NOMO-1 treated with dmso at 0.1 percent for 144 hours (cell line): ENCODE measurements around the gene RHOF.
A peak's percentile ranks its signal among the peaks of the same experiment; 100 is the strongest.

ENCODE experiments used
- DNase-seq: peaks from one replicate; lab custom pipeline; 2025; ENCODE audit not compliant: unreplicated experiment; lab: John Stamatoyannopoulos, UW

Gene RHOF

DNA sequence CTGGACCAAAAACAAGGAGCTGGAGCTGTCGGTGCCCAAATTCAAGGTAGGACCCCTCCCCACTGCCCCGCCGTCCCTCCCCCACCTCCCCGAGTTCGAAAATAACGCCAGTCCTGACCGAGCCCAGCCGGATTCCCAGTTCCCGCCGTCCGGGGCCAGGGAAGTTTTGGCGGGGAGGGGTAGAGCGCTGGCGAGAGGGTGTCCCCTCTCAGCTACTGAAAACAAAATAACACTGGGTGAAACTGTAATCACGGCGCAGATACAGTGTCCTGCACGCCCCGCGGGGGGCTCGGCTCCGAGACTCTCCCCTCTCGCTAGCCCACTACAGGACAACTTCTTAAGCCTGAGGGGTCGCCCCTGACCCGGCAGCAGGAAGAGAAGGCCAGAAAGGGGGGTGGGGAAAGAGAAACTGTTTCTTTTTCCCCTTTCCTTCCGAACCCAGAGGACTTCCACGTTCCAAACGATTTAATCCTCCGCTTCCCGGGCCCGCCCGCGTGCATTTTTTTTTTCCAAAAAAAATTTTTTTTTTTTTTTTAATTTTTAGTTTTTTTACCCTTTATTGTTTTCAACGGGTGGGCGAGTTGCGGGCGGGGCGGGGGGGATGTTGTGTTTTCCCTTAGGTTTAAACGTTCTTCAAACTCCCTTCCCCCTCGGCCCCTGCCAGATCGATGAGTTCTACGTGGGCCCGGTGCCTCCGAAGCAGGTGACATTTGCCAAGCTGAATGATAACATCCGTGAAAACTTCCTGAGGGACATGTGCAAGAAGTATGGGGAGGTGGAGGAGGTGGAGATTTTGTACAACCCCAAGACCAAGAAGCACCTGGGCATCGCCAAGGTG lies 11.9 kb upstream of the RHOF start:
- no peak for DNase-seq

DNA sequence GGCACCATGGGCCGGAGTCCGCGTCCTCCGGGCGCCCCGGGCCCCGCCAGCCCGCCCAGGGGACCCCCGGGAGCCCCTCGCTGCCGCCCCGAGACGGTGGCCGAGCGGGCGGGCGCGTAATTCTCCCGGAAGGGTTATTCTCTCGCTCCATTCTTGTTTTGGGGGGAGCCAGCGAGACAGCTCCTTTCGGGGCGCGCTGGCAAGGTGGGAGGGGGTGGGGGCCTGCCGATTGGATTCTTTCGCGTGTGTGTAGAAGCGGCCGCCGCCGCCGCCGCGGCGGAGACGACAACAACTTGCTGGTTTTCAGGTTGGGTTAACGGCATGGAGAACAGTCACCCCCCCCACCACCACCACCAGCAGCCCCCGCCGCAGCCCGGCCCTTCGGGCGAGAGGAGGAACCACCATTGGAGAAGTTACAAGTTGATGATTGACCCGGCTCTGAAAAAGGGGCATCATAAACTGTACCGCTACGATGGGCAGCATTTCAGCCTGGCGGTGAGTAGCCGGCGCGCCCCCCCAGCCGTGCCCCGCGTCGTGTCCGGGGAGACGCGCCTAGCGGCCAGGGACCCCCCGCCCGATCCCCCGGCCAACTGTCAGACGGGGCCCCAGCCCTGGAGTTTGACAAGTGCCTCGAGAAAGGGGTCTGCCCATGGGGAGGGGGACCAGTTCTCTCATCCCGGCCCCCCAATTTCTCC lies 11.1 kb upstream of the RHOF start:
- DNase-seq = no peak

DNA sequence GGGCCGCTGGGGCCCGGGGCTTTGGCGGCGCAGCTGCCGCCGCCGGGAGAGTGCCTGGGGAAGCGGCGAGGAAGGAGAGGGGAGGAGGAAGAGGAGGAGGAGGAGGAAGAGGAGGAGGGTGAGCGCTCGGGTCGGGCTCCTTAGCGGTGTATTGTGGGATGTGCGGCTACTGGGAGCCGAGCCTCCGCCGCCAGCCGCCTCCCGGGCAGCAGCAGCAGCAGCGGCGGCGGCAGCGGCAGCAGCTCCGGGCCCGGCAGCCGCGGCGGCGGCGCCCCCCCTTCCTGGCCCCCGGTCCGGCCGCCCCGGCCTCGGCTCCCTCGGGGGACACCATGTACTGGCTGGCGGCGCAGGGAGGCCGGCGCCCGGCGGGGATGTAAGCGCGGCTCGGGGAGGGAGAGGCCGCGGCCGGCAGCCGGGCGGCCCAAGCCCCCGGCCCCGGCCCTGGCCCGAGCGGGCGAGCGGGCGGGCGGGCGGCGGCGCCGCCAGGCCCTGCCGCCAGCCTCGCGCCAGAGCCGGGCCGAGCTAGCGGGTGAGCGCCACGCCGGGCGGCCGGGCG lies 10.5 kb upstream of the RHOF start, which contains the start of gene SETD1B:
SETD1B (plus strand) TSS at position 149 of the 556 bp plus-strand sequence. CDS start 729 bp downstream, outside the sequence.
- peak; percentile 62 for DNase-seq

GRCh38 chr12:121802843-121803698 lies 9.6 kb upstream of the RHOF start:
- peak; percentile 91 for DNase-seq

GRCh38 chr12:121802485-121802842 lies 9.0 kb upstream of the RHOF start:
- no peak for DNase-seq

GRCh38 chr12:121801595-121802484 lies 8.4 kb upstream of the RHOF start:
- DNase-seq = peak; percentile 49

DNA sequence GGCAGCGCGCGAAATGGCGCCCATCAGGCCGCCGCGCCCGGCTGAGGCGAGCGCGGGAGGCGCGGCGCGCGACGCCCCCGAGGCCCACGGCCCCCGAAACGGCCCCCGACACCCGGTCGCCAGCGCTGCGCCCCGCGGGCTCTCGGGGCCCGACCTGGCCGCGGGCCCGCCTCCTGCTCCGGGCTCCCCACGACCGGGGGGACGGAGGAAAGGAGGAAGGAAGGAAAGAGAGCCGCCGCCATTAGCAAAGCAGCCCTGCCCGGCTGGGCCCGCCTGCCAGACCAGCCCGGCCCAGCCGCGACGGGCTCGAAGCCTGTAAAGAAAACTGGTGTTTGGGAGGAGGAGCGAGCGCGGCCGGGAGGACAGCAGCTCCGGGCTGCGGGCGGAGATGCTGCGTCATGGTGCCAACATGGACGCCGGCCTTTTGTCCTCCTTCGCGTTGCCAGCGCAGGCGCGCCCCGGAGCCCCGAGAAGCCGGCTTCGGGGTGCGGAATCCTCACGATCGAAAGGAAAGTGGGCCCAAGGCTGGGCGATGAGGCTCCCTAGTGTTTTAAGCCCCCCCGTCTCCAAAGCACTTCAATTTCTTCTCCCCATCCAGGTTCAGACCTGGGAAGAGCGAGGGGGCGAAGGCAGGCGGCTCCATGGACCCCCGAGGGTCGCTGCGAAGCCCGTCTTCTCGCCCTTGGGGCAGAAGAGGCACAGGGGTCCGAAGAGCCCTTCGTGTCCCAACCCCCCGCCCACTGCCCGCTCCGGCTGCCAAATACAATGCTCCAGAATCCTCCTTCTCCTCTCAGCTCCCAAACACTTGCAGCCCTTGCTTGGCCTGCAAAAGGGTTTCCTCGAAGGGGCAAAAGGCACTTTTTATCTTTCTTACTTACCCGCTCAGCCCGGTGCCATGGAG lies 7.5 kb upstream of the RHOF start:
- DNase-seq = peak; percentile 32

GRCh38 chr12:121799842-121800693 lies 6.6 kb upstream of the RHOF start:
- peak; percentile 62 for DNase-seq

GRCh38 chr12:121799156-121799841 lies 5.8 kb upstream of the RHOF start:
- DNase-seq = peak; percentile 59

GRCh38 chr12:121798787-121799155 lies 5.3 kb upstream of the RHOF start:
- DNase-seq = no peak

DNA sequence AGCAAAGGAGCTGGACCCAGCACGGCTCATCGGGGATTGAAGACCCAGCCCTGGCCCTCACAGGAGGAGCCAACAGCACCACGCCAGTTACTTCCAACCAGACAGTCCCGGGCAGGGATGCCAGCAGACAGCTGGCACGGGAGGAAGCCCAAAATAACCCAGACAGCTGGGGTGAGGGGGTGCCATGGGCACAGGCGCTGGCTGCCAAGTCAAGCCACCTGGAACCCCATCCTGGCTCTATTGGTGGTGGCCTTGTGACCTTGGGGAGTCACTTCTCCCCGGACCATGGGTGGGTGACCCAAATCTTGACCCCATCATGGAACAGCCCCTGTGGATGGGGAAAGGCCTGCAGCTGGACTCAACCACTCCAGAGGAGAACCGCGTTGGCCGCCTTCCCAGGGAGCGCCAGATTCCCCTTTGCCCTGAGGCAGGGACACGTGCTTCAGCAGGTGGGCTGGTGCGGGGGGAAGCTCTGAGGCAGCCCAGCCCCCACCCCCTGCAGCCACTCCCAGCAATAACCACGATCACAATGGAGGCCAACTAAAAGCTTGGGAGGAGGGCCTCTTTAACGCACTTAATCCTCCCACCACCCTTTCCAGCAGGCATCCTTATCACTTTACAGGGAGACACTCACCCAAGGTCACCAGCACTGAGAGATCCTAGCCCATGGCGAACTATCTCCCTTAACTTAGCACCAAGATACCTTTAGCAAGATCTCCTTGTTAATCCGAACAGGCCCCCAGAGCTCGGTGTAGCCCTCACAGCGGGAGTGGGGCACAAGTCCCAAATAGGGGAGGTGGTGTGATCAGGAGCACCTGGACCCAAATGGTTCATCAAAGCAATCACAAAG lies 4.7 kb upstream of the RHOF start:
- DNase-seq = no peak

GRCh38 chr12:121796855-121797751 lies 3.6 kb upstream of the RHOF start:
- DNase-seq = peak; percentile 36

DNA sequence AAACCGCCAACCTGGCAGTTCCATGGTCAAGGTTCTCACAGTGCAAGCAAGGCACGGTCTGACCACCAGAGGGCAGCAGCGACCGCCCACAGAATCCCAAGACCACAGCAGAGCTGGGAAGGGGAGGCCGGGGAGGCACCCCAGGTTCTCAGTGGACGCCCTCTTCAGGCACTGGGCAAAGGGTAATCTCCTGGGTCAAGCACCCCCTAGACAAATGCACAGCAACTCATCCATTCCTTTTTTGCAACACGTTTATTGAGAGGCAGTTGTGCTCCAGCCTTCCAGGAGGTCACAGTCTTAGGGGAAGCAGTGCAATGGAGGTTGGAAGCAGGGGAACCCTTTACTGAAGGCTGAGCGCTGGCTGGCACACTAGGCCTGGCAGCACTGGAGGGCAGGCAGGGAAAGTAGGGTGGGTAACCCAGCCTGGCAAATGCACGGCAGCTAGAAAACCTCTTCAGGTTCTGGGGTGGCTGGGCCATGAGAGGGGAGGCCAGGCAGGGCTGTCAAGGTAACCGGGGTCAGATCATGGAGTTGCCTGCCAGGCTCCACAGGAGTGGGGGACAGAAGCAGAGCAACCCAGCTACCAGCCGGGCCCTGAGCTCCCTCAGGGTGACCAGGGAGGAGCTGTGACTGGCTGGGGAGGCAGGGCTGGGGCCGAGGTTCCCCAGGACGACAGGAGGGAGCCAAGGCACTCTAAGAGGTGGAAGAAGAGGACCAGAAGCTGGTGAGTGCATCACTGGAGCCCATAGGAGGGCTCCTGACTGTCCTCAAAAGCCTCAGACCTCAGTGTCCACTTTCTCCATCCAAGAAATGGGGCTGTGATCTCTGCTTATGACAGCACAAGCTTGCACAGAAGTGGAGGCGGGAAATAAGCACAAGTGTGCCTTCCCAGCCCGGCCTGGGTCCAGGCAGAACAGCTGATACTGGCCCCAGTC lies 1.8 kb upstream of the RHOF start:
- DNase-seq = peak; percentile 25

GRCh38 chr12:121794534-121795033 lies 1.1 kb upstream of the RHOF start:
- DNase-seq = no peak
